GM18502 (cell line): ENCODE measurements around the gene BAAT.
"Not testable (repeated sequence)": the region's sequence is repeated elsewhere in the genome, so short reads cannot be mapped to it uniquely, and the experiment has no call there.

Experiments
- ATAC-seq: cut with Tn5 transposase; IDR thresholded peaks from one replicate; pipeline ENCODE4 v1.9.1; 2021; ENCODE audit warnings: mild to moderate bottlenecking; ENCODE audit not compliant: unreplicated experiment, poor library complexity

The BAAT gene

GRCh38 chr9:101384873-101385536, at the start of gene BAAT:
Gene BAAT (minus strand): TSS chr9:101385006. CDS start chr9:101371404, 13,602 bp downstream.
- not testable (repeated sequence) for ATAC-seq

- no peak for ATAC-seq
Measured at GRCh38 chr9:101433229-101433628, 48.4 kb upstream of the BAAT start.

- ATAC-seq, result no peak
Measured at GRCh38 chr9:101432740-101433139, 47.9 kb upstream of the BAAT start.

GRCh38 chr9:101432171-101432570, 47.4 kb upstream of the BAAT start:
- no peak for ATAC-seq

- no peak for ATAC-seq
Measured at GRCh38 chr9:101429736-101430135, 44.9 kb upstream of the BAAT start.

GRCh38 chr9:101428909-101429308, 44.1 kb upstream of the BAAT start:
- ATAC-seq, result no peak

- peak; percentile 79 for ATAC-seq
Measured at GRCh38 chr9:101427957-101428655, 43.3 kb upstream of the BAAT start.

- ATAC-seq, result no peak
Measured at GRCh38 chr9:101427358-101427757, 42.6 kb upstream of the BAAT start.

- no peak for ATAC-seq
Measured at GRCh38 chr9:101421653-101422065, 36.9 kb upstream of the BAAT start.

GRCh38 chr9:101419863-101420262, 35.1 kb upstream of the BAAT start:
- ATAC-seq, result no peak

- ATAC-seq, result no peak
Measured at GRCh38 chr9:101418518-101419430, 34.0 kb upstream of the BAAT start.

GRCh38 chr9:101417977-101418376, 33.2 kb upstream of the BAAT start:
- no peak for ATAC-seq

- no peak for ATAC-seq
Measured at GRCh38 chr9:101417389-101417788, 32.6 kb upstream of the BAAT start.

GRCh38 chr9:101415578-101415977, 30.8 kb upstream of the BAAT start:
- ATAC-seq, result no peak

- ATAC-seq, result no peak
Measured at GRCh38 chr9:101414839-101415238, 30.0 kb upstream of the BAAT start.

GRCh38 chr9:101409079-101409477, 24.3 kb upstream of the BAAT start:
- no peak for ATAC-seq

- ATAC-seq, result no peak
Measured at GRCh38 chr9:101408374-101409078, 23.7 kb upstream of the BAAT start.

- ATAC-seq, result no peak
Measured at GRCh38 chr9:101403516-101404285, 18.9 kb upstream of the BAAT start.

GRCh38 chr9:101400120-101400519, 15.3 kb upstream of the BAAT start:
- ATAC-seq, result no peak

- ATAC-seq, result no peak
Measured at GRCh38 chr9:101399643-101399970, 14.8 kb upstream of the BAAT start.
